WTC11 (cell line): Measurements from ENCODE around the gene DDB1.

Experiments
- FOXJ3 ChIP-seq: sonication (generic); formaldehyde crosslinking; IDR thresholded peaks from 2 replicates; pipeline ENCODE4 v1.9.0; 2021; ENCODE audit warnings: missing genetic modification reagents, mild to moderate bottlenecking, borderline replicate concordance
- IRF2 ChIP-seq: sonication (generic); formaldehyde crosslinking; IDR thresholded peaks from 2 replicates; pipeline ENCODE4 v1.8.0; 2022; ENCODE audit warnings: low read depth, missing genetic modification reagents, borderline replicate concordance
- NFE2L1 ChIP-seq: sonication (generic); formaldehyde crosslinking; IDR thresholded peaks from 2 replicates; pipeline ENCODE4 v1.8.1; 2023; ENCODE audit warnings: missing genetic modification reagents
- TEAD4 ChIP-seq: sonication (generic); formaldehyde crosslinking; IDR thresholded peaks from 2 replicates; pipeline ENCODE4 v1.8.0; 2022; ENCODE audit warnings: mild to moderate bottlenecking, missing genetic modification reagents
- TF ChIP-seq, protein P1 (sequence below): sonication (generic); formaldehyde crosslinking; IDR thresholded peaks from 2 replicates; pipeline ENCODE4 v1.8.0; 2023; ENCODE audit warnings: missing genetic modification reagents, mild to moderate bottlenecking, borderline replicate concordance
- TF ChIP-seq, protein P2 (sequence below): fragments of 200-600 bp; IDR thresholded peaks from 2 replicates; pipeline ENCODE4 v1.8.0; 2022; ENCODE audit warnings: antibody characterized with exemption
- TF ChIP-seq, protein P3 (sequence below): sonication (generic); formaldehyde crosslinking; IDR thresholded peaks from 2 replicates; pipeline ENCODE4 v1.8.1; 2023; ENCODE audit warnings: mild to moderate bottlenecking, missing genetic modification reagents, moderate library complexity

DNA sequence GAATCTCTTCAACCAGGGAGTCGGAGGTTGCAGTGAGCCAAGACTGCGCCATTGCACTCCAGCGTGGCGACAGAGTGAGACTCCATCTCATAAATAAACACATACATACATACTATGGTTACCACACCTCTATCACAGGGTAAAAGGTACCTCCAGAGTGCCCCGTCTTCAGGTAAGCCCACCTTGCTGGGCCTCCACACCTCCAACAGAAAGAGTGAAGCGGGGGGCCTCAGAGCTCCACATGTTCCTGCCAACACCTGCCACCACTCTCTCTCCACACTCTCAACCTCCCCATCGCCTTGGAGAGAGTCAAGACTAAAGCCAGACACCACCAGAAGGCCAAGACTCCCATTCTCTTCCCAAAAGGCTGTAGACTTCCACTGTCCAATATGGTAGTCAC is 27.5 kb downstream of the DDB1 start:
- TF ChIP-seq, protein P1, sequence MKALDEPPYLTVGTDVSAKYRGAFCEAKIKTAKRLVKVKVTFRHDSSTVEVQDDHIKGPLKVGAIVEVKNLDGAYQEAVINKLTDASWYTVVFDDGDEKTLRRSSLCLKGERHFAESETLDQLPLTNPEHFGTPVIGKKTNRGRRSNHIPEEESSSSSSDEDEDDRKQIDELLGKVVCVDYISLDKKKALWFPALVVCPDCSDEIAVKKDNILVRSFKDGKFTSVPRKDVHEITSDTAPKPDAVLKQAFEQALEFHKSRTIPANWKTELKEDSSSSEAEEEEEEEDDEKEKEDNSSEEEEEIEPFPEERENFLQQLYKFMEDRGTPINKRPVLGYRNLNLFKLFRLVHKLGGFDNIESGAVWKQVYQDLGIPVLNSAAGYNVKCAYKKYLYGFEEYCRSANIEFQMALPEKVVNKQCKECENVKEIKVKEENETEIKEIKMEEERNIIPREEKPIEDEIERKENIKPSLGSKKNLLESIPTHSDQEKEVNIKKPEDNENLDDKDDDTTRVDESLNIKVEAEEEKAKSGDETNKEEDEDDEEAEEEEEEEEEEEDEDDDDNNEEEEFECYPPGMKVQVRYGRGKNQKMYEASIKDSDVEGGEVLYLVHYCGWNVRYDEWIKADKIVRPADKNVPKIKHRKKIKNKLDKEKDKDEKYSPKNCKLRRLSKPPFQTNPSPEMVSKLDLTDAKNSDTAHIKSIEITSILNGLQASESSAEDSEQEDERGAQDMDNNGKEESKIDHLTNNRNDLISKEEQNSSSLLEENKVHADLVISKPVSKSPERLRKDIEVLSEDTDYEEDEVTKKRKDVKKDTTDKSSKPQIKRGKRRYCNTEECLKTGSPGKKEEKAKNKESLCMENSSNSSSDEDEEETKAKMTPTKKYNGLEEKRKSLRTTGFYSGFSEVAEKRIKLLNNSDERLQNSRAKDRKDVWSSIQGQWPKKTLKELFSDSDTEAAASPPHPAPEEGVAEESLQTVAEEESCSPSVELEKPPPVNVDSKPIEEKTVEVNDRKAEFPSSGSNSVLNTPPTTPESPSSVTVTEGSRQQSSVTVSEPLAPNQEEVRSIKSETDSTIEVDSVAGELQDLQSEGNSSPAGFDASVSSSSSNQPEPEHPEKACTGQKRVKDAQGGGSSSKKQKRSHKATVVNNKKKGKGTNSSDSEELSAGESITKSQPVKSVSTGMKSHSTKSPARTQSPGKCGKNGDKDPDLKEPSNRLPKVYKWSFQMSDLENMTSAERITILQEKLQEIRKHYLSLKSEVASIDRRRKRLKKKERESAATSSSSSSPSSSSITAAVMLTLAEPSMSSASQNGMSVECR = no peak
- TF ChIP-seq, protein P2, sequence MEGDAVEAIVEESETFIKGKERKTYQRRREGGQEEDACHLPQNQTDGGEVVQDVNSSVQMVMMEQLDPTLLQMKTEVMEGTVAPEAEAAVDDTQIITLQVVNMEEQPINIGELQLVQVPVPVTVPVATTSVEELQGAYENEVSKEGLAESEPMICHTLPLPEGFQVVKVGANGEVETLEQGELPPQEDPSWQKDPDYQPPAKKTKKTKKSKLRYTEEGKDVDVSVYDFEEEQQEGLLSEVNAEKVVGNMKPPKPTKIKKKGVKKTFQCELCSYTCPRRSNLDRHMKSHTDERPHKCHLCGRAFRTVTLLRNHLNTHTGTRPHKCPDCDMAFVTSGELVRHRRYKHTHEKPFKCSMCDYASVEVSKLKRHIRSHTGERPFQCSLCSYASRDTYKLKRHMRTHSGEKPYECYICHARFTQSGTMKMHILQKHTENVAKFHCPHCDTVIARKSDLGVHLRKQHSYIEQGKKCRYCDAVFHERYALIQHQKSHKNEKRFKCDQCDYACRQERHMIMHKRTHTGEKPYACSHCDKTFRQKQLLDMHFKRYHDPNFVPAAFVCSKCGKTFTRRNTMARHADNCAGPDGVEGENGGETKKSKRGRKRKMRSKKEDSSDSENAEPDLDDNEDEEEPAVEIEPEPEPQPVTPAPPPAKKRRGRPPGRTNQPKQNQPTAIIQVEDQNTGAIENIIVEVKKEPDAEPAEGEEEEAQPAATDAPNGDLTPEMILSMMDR = no peak
- TF ChIP-seq FOXJ3 (CRISPR knock-in tag) (no peak), IRF2 (CRISPR knock-in tag) (no peak), NFE2L1 (no peak), TEAD4 (CRISPR knock-in tag) (no peak)
- TF ChIP-seq, protein P3, sequence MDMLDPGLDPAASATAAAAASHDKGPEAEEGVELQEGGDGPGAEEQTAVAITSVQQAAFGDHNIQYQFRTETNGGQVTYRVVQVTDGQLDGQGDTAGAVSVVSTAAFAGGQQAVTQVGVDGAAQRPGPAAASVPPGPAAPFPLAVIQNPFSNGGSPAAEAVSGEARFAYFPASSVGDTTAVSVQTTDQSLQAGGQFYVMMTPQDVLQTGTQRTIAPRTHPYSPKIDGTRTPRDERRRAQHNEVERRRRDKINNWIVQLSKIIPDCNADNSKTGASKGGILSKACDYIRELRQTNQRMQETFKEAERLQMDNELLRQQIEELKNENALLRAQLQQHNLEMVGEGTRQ (CRISPR knock-in tag) = no peak
